HL-60 (cell line): Measurements from ENCODE around the gene MYO5C.

Experiments
- DNase-seq, 2 experiments: peaks; one replicate each; pipeline ENCODE4 v3.0.0-alpha.2; 2010 to 2020; ENCODE audit warnings: low read depth in 1 of 2, low spot score in 1 of 2
- H3K27ac ChIP-seq: fragments of 250-450 bp; sonication (Bioruptor Pico); replicated peaks from 2 replicates; pipeline ENCODE4 v1.5.1; 2020; ENCODE audit warnings: mild to moderate bottlenecking, moderate library complexity
- H3K27me3 ChIP-seq: fragments of 250-450 bp; sonication (Bioruptor Pico); 2 replicates; pipeline ENCODE4 v1.5.1; 2021; ENCODE audit warnings: mild to moderate bottlenecking, moderate library complexity; ENCODE audit not compliant: insufficient read depth, poor library complexity, severe bottlenecking
- H3K4me3 ChIP-seq: replicated peaks from 2 replicates; pipeline ENCODE4 v1.5.1; 2011; ENCODE audit warnings: mild to moderate bottlenecking, control low read depth, low read length; ENCODE audit not compliant: insufficient read depth
- GABPA ChIP-seq: IDR thresholded peaks from 2 replicates; pipeline ENCODE4 v1.6.1; 2012; ENCODE audit warnings: low read depth
- POLR2AphosphoS5 ChIP-seq: IDR thresholded peaks from 2 replicates; pipeline ENCODE4 v1.6.1; 2012; ENCODE audit warnings: low read depth
- SPI1 ChIP-seq: IDR thresholded peaks from 2 replicates; pipeline ENCODE4 v1.6.1; 2012; ENCODE audit warnings: low read depth, mild to moderate bottlenecking, borderline replicate concordance
- TF ChIP-seq, protein P1 (sequence below): IDR thresholded peaks from 2 replicates; pipeline ENCODE4 v1.6.1; 2012; ENCODE audit warnings: low read depth; ENCODE audit not compliant: insufficient replicate concordance
- TF ChIP-seq, protein P2 (sequence below): IDR thresholded peaks from one replicate; pipeline ENCODE4 v1.5.1; 2011; ENCODE audit warnings: low read length, control low read depth, inconsistent platforms; ENCODE audit not compliant: insufficient read depth

The MYO5C gene

DNA sequence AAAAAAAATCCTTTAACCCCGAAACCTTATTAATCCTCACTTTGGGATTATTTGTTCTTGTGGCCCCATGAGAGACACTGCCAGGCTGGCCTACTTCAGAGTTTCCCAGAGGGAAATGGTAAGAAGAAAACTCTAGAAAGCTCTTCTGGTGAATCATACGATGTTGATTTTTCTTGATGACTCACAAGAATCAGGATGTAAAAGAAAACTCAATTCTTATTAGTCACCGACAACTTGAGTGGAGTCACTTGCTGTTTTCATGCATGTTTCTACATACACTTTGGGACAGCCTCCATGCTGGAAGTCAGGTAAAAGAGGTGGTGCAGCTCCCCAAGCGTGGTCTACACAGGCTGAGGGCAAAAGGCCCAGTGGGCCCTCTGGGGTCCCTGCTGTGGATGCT is 42.8 kb downstream of the MYO5C start:
- Histone ChIP-seq H3K27me3 (no peaks in the 10 kb centered on the region), H3K27ac (no peak overlapping the region), H3K4me3 (no peak overlapping the region)
- no peak for DNase-seq
- TF ChIP-seq SPI1: no peak
- TF ChIP-seq, protein P1, sequence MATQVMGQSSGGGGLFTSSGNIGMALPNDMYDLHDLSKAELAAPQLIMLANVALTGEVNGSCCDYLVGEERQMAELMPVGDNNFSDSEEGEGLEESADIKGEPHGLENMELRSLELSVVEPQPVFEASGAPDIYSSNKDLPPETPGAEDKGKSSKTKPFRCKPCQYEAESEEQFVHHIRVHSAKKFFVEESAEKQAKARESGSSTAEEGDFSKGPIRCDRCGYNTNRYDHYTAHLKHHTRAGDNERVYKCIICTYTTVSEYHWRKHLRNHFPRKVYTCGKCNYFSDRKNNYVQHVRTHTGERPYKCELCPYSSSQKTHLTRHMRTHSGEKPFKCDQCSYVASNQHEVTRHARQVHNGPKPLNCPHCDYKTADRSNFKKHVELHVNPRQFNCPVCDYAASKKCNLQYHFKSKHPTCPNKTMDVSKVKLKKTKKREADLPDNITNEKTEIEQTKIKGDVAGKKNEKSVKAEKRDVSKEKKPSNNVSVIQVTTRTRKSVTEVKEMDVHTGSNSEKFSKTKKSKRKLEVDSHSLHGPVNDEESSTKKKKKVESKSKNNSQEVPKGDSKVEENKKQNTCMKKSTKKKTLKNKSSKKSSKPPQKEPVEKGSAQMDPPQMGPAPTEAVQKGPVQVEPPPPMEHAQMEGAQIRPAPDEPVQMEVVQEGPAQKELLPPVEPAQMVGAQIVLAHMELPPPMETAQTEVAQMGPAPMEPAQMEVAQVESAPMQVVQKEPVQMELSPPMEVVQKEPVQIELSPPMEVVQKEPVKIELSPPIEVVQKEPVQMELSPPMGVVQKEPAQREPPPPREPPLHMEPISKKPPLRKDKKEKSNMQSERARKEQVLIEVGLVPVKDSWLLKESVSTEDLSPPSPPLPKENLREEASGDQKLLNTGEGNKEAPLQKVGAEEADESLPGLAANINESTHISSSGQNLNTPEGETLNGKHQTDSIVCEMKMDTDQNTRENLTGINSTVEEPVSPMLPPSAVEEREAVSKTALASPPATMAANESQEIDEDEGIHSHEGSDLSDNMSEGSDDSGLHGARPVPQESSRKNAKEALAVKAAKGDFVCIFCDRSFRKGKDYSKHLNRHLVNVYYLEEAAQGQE: no peak
- no peak for TF ChIP-seq GABPA
- no peak for TF ChIP-seq POLR2AphosphoS5
- TF ChIP-seq, protein P2, sequence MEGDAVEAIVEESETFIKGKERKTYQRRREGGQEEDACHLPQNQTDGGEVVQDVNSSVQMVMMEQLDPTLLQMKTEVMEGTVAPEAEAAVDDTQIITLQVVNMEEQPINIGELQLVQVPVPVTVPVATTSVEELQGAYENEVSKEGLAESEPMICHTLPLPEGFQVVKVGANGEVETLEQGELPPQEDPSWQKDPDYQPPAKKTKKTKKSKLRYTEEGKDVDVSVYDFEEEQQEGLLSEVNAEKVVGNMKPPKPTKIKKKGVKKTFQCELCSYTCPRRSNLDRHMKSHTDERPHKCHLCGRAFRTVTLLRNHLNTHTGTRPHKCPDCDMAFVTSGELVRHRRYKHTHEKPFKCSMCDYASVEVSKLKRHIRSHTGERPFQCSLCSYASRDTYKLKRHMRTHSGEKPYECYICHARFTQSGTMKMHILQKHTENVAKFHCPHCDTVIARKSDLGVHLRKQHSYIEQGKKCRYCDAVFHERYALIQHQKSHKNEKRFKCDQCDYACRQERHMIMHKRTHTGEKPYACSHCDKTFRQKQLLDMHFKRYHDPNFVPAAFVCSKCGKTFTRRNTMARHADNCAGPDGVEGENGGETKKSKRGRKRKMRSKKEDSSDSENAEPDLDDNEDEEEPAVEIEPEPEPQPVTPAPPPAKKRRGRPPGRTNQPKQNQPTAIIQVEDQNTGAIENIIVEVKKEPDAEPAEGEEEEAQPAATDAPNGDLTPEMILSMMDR: no peak

DNA sequence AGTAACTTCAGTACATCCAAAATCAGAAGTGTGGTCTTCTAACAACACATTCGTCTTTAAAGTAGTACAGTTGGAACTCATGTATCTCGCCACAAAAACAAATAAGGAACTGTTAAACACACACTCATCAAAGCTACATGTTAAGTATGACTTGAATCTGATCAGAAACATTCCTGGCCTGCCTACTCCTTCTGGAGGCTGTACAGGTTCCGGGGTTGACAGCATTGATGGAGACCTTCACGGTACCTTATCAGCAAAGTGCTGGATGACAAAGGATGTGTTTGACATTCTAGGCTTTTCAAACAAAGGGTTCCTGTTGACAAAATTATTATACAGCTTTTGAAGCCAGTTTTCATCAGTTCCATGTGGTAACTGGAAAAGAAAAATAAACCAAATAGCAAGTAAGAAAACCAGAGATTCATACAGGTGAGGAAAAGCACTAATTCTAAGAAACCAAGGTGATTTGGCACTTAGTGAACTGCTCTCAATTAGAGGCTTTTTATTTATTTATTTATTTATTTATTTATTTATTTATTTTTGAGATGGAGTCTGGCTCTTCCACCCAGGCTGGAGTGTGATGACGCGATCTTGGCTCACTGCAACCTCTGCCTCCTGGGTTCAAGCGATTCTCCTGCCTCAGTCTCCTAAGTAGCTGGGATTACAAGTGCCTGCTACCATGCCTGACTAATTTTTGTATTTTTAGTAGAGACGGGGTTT is 44.3 kb downstream of the MYO5C start:
- no peaks in the 10 kb centered on the region for H3K27me3 ChIP-seq
- H3K27ac ChIP-seq: no peak overlapping the region
- no peak for TF ChIP-seq POLR2AphosphoS5
- TF ChIP-seq GABPA: no peak
- TF ChIP-seq SPI1: no peak
- TF ChIP-seq, protein P1: no peak
- TF ChIP-seq, protein P2: no peak
- no peak overlapping the region for H3K4me3 ChIP-seq
- DNase-seq: no peak

DNA sequence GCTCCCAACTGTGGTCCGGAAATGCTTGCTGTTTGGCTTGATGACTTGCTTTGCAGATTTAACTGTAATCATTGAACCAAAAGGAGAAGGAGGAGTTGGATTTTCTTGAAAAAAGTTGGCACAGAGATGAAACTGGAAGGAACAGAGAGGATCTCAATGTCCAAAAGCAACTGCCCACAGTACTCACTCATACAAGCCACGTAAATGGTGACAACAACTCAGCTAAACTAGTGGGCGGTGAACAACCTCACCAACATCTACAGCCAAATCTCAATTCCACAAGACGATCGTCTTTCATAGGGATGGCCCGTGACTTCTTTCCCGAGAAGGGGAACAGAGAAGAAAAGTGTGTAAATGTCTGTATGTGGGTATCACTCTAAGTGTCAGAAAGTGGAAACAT is 48.1 kb downstream of the MYO5C start:
- TF ChIP-seq, protein P2: no peak
- TF ChIP-seq GABPA: no peak
- TF ChIP-seq POLR2AphosphoS5: no peak
- TF ChIP-seq SPI1: no peak
- TF ChIP-seq, protein P1: no peak
- Histone ChIP-seq H3K27ac (peak overlapping the region; percentile 72), H3K4me3 (no peak overlapping the region), H3K27me3 (no peaks in the 10 kb centered on the region)
- no peak for DNase-seq
